H9 (cell line): ENCODE data around the gene UTS2R. TPM values are rescaled to one million over a fixed set of nuclear protein-coding genes. Genes with fewer than 3 reads are reported as not detected.

Experiments
- DNase-seq: peaks from one replicate; pipeline ENCODE4 v3.0.0-alpha.2; 2017
- H2AFZ ChIP-seq: one replicate; pipeline ENCODE4 v1.6.1; 2013; ENCODE audit warnings: mild to moderate bottlenecking, low read length, control low read depth, moderate library complexity
- H2AK5ac ChIP-seq: 2 replicates; pipeline ENCODE4 v1.6.1; 2013; ENCODE audit warnings: low read length, control low read depth, mixed read lengths; ENCODE audit not compliant: insufficient read length
- H2BK120ac ChIP-seq: one replicate; pipeline ENCODE4 v1.6.1; 2013; ENCODE audit warnings: low read depth, mild to moderate bottlenecking, low read length, control low read depth, inconsistent platforms; ENCODE audit not compliant: poor library complexity, severe bottlenecking
- H2BK12ac ChIP-seq: 2 replicates; pipeline ENCODE4 v1.6.1; 2013; ENCODE audit warnings: low read length, control low read depth, mixed read lengths, low read depth; ENCODE audit not compliant: insufficient read length
- H2BK15ac ChIP-seq: 2 replicates; pipeline ENCODE4 v1.6.1; 2013; ENCODE audit warnings: low read depth, low read length, control low read depth
- H2BK20ac ChIP-seq: one replicate; pipeline ENCODE4 v1.6.1; 2013; ENCODE audit warnings: low read depth, mild to moderate bottlenecking, low read length, control low read depth, inconsistent platforms; ENCODE audit not compliant: poor library complexity, severe bottlenecking
- H2BK5ac ChIP-seq: 2 replicates; pipeline ENCODE4 v1.6.1; 2013; ENCODE audit warnings: low read length, control low read depth, mixed read lengths; ENCODE audit not compliant: insufficient read length
- H3K14ac ChIP-seq: 2 replicates; pipeline ENCODE4 v1.6.1; 2013; ENCODE audit warnings: low read length, control low read depth; ENCODE audit not compliant: insufficient read depth
- H3K18ac ChIP-seq: 2 replicates; pipeline ENCODE4 v1.6.1; 2013; ENCODE audit warnings: low read depth, mild to moderate bottlenecking, mixed read lengths, low read length, control low read depth; ENCODE audit not compliant: insufficient read length
- H3K23ac ChIP-seq: 2 replicates; pipeline ENCODE4 v1.6.1; 2013; ENCODE audit warnings: low read length, control low read depth, mixed read lengths, low read depth; ENCODE audit not compliant: insufficient read length
- H3K23me2 ChIP-seq: 2 replicates; pipeline ENCODE4 v1.6.1; 2013; ENCODE audit warnings: low read depth, mild to moderate bottlenecking, mixed read lengths, low read length, control low read depth; ENCODE audit not compliant: insufficient read length, poor library complexity, severe bottlenecking
- H3K27ac ChIP-seq: 2 replicates; pipeline ENCODE4 v1.5.1; 2013; ENCODE audit warnings: low read length, control low read depth, mixed read lengths, low read depth; ENCODE audit not compliant: insufficient read length
- H3K27me3 ChIP-seq: 2 replicates; pipeline ENCODE4 v1.6.1; 2013; ENCODE audit warnings: low read length, control low read depth, inconsistent platforms; ENCODE audit not compliant: insufficient read depth
- H3K4ac ChIP-seq: 2 replicates; pipeline ENCODE4 v1.6.1; 2013; ENCODE audit warnings: low read depth, mild to moderate bottlenecking, control low read depth, inconsistent platforms, low read length, moderate library complexity
- H3K4me1 ChIP-seq: 2 replicates; pipeline ENCODE4 v1.6.1; 2013; ENCODE audit warnings: low read length, control low read depth, inconsistent platforms; ENCODE audit not compliant: insufficient read depth
- H3K4me2 ChIP-seq: 2 replicates; pipeline ENCODE4 v1.6.1; 2013; ENCODE audit warnings: low read length, control low read depth, mixed read lengths; ENCODE audit not compliant: insufficient read length, insufficient read depth
- H3K56ac ChIP-seq: 2 replicates; pipeline ENCODE4 v1.6.1; 2013; ENCODE audit warnings: low read depth, mild to moderate bottlenecking, mixed read lengths, low read length, control low read depth; ENCODE audit not compliant: insufficient read length
- H3K79me1 ChIP-seq: 2 replicates; pipeline ENCODE4 v1.6.1; 2013; ENCODE audit warnings: low read depth, mild to moderate bottlenecking, moderate library complexity, low read length, control low read depth, inconsistent platforms; ENCODE audit not compliant: insufficient read depth, poor library complexity, severe bottlenecking
- H3K79me2 ChIP-seq: 2 replicates; pipeline ENCODE4 v1.6.1; 2013; ENCODE audit warnings: low read length, control low read depth, inconsistent platforms; ENCODE audit not compliant: insufficient read depth
- H3K9ac ChIP-seq: 2 replicates; pipeline ENCODE4 v1.6.1; 2013; ENCODE audit warnings: low read length, control low read depth, mixed read lengths; ENCODE audit not compliant: insufficient read length; ENCODE audit errors: extremely low read depth
- H3K9me3 ChIP-seq: one replicate; pipeline ENCODE4 v1.6.1; 2013; ENCODE audit warnings: low read depth, low read length, inconsistent platforms; ENCODE audit not compliant: control insufficient read depth
- H3T11ph ChIP-seq: one replicate; pipeline ENCODE4 v1.6.1; 2013; ENCODE audit warnings: mild to moderate bottlenecking, low read length, control low read depth, inconsistent platforms
- H4K20me1 ChIP-seq: one replicate; pipeline ENCODE4 v1.6.1; 2013; ENCODE audit not compliant: control insufficient read depth, insufficient read length, insufficient read depth
- H4K5ac ChIP-seq: 2 replicates; pipeline ENCODE4 v1.6.1; 2013; ENCODE audit warnings: low read depth, mild to moderate bottlenecking, mixed read lengths, low read length, control low read depth; ENCODE audit not compliant: insufficient read length
- H4K8ac ChIP-seq: replicated peaks from 2 replicates; pipeline ENCODE4 v1.6.1; 2013; ENCODE audit warnings: low read length, control low read depth, mixed read lengths, low read depth; ENCODE audit not compliant: insufficient read length
- H4K91ac ChIP-seq: 2 replicates; pipeline ENCODE4 v1.6.1; 2013; ENCODE audit warnings: low read depth, mild to moderate bottlenecking, moderate library complexity, mixed read lengths, low read length, control low read depth; ENCODE audit not compliant: insufficient read length
- H3K27ac Mint-ChIP-seq, 3 experiments: 2 replicates in 2 of 3; 3 replicates in 1 of 3; pipeline ENCODE4 v1.8.0; 2020 to 2021; ENCODE audit warnings: mixed read lengths in 3 of 3, mild to moderate bottlenecking in 1 of 3, moderate library complexity in 1 of 3
- H3K27me3 Mint-ChIP-seq: 2 replicates; pipeline ENCODE4 v1.8.0; 2021; ENCODE audit warnings: low read depth, mild to moderate bottlenecking, moderate library complexity, mixed read lengths
- H3K36me3 Mint-ChIP-seq, 3 experiments: 2 replicates in 2 of 3; 3 replicates in 1 of 3; pipeline ENCODE4 v1.8.0; 2020 to 2021; ENCODE audit warnings: low read depth in 3 of 3, mixed read lengths in 3 of 3; ENCODE audit not compliant: insufficient read depth in 1 of 3
- H3K4me1 Mint-ChIP-seq, 2 experiments: 2 replicates each; pipeline ENCODE4 v1.8.0; 2020; ENCODE audit warnings: mixed read lengths in 2 of 2
- H3K4me3 Mint-ChIP-seq, 2 experiments: 2 replicates in 1 of 2; 3 replicates in 1 of 2; pipeline ENCODE4 v1.8.0; 2020 to 2021; ENCODE audit warnings: mild to moderate bottlenecking in 2 of 2, mixed read lengths in 2 of 2, moderate library complexity in 1 of 2
- H3K9me3 Mint-ChIP-seq, 2 experiments: 2 replicates in 1 of 2; 3 replicates in 1 of 2; pipeline ENCODE4 v1.8.0; 2020; ENCODE audit warnings: mild to moderate bottlenecking in 2 of 2, mixed read lengths in 2 of 2, moderate library complexity in 1 of 2
- WGBS: extraction: QIAGEN DNeasy Blood & Tissue Kit; methylation state at CpG from one replicate; pipeline ENCODE4 v1.1.7; 2013; ENCODE audit warnings: missing lambda C conversion rate, low lambda C conversion rate, mixed read lengths; ENCODE audit not compliant: insufficient read length; ENCODE audit errors: extremely low coverage; 5-methylcytosine and 5-hydroxymethylcytosine counted together
- total RNA-seq: library from RNA; stranded (reverse); gene quantifications from 2 replicates; pipeline ENCODE4 v1.2.1, GENCODE V29; 2021
- TF ChIP-seq, protein P1 (sequence below): fragments of 200-600 bp; sonication (generic); conservative IDR thresholded peaks from 3 replicates; pipeline ENCODE4 v1.8.0; 2021; ENCODE audit warnings: antibody characterized with exemption, mild to moderate bottlenecking

Gene UTS2R
- total RNA-seq, 1 experiment from 2014 or later = 0.94 TPM

DNA sequence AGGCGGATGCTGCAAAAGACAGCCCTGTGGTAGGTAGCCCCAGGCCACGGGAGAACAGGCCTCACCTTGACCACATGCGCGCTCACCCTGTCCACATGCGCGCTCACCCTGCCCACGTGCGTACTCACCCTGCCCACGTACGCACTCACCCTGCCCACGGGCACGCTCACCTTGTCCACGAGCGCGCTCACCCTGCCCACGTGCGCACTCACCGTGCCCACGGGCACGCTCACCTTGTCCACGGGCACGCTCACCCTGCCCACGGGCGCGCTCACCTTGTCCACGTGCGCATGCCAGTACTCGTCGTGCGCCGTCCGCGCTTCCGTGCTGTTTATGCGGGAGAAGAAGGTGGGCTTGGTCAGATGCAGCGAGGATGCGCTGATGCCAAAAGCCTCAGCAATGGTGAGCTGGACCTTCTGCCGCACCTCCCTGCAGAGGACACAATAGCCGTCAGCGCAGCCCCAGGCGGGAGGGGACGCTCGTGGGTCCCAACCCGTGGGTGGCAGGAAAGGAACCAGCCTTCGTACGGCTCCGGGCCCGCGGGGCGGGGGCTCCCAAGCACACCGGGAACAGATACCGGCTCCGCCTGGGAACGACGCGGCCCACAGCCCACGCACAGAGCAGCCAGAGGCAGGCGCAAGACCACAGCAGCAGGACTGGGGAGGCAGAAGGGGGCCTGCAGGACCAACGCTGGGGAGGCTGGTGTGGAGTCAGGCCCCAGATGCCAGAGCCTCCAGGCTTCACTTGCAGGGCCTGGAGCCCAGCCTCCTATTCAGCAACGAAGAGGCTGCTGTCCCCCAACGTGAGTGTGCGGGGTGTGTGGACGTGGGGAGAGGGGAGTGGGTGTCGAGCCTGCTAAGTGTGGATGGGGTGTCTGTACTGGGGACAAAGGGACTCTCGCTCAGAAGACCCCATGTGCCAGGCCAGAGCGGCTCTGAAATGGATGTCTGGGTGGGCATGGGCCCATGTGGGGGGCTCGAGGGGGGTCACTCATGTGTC lies 32.4 kb downstream of the UTS2R start:
- Histone ChIP-seq H3K56ac (no peak overlapping the region), H3K18ac (no peak overlapping the region), H4K8ac (no peak overlapping the region), H3K9me3 (no peaks in the 10 kb centered on the region), H2BK12ac (no peak overlapping the region), H2BK20ac (no peak overlapping the region), H3K4ac (no peak overlapping the region), H4K20me1 (no peaks in the 10 kb centered on the region), H3K79me2 (no peaks in the 10 kb centered on the region), H3K23ac (no peak overlapping the region), H2AFZ (no peak overlapping the region), H4K5ac (no peak overlapping the region), H3K23me2 (no peaks in the 10 kb centered on the region), H2AK5ac (no peak overlapping the region), H3K4me2 (no peak overlapping the region), H3T11ph (no peak overlapping the region), H3K9ac (no peak overlapping the region), H4K91ac (no peak overlapping the region), H2BK5ac (no peak overlapping the region), H3K14ac (no peak overlapping the region; the same call in 1 of the 2 replicates), H3K27me3 (no peaks in the 10 kb centered on the region), H3K27ac (no peak overlapping the region), H3K79me1 (no peaks in the 10 kb centered on the region), H2BK15ac (no peak overlapping the region), H3K4me1 (no peaks in the 10 kb centered on the region), H2BK120ac (no peak overlapping the region)
- H3K9me3 Mint-ChIP-seq = no peaks in the 10 kb centered on the region
- no peak overlapping the region for H3K4me3 Mint-ChIP-seq
- no peaks in the 10 kb centered on the region for H3K27me3 Mint-ChIP-seq
- TF ChIP-seq, protein P1, sequence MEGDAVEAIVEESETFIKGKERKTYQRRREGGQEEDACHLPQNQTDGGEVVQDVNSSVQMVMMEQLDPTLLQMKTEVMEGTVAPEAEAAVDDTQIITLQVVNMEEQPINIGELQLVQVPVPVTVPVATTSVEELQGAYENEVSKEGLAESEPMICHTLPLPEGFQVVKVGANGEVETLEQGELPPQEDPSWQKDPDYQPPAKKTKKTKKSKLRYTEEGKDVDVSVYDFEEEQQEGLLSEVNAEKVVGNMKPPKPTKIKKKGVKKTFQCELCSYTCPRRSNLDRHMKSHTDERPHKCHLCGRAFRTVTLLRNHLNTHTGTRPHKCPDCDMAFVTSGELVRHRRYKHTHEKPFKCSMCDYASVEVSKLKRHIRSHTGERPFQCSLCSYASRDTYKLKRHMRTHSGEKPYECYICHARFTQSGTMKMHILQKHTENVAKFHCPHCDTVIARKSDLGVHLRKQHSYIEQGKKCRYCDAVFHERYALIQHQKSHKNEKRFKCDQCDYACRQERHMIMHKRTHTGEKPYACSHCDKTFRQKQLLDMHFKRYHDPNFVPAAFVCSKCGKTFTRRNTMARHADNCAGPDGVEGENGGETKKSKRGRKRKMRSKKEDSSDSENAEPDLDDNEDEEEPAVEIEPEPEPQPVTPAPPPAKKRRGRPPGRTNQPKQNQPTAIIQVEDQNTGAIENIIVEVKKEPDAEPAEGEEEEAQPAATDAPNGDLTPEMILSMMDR = no peak
- no peak for DNase-seq
- peaks cover 4 to 28% (median 18%) of the 10 kb centered on the region in 3 experiments for H3K36me3 Mint-ChIP-seq
- H3K4me1 Mint-ChIP-seq = no peaks in the 10 kb centered on the region; a peak in 1 of 4 replicates
- no CpG with 5 or more reads among the region's 67 CpGs for WGBS
- no peak overlapping the region for H3K27ac Mint-ChIP-seq
